Left ventricle myocardium inferior (tissue), 1 donor: ENCODE results near the gene SORCS2. TPM values are rescaled to one million over a fixed set of nuclear protein-coding genes. Genes with fewer than 3 reads are reported as not detected.

ENCODE experiments used
- DNase-seq: peaks from one replicate; pipeline ENCODE4 v3.0.0-alpha.2; 2020
- H3K27ac ChIP-seq: fragments of 200-600 bp; replicated peaks from 2 replicates; pipeline ENCODE4 v1.8.0; 2021
- H3K27me3 ChIP-seq: fragments of 200-600 bp; 2 replicates; pipeline ENCODE4 v1.8.0; 2021; ENCODE audit warnings: low read depth
- H3K36me3 ChIP-seq: fragments of 200-600 bp; 2 replicates; pipeline ENCODE4 v1.8.0; 2021
- H3K4me1 ChIP-seq: fragments of 200-600 bp; 2 replicates; pipeline ENCODE4 v1.8.0; 2021
- H3K4me3 ChIP-seq: fragments of 200-600 bp; 2 replicates; pipeline ENCODE4 v1.8.0; 2021; ENCODE audit warnings: mild to moderate bottlenecking, moderate library complexity
- H3K9me3 ChIP-seq: fragments of 200-600 bp; replicated peaks from 2 replicates; pipeline ENCODE4 v1.8.0; 2021
- intact Hi-C: fragments of 100-400 bp; cut with micrococcal nuclease; formaldehyde crosslinking; loops from one replicate; pipeline ENCODE4 v1.11.0; 2022
- total RNA-seq: library from RNA; stranded (reverse); fragmentation: NEBNext Ultra II Directional; extraction: Animal tissue kit (Norgen Biotek cat#: 25700); gene quantifications from one replicate; pipeline ENCODE4 v1.2.1, GENCODE V29; 2021
- TF ChIP-seq, protein P1 (sequence below): fragments of 200-600 bp; IDR thresholded peaks from 2 replicates; pipeline ENCODE4 v1.8.0; 2021; ENCODE audit warnings: antibody characterized with exemption, mild to moderate bottlenecking, borderline replicate concordance
- donor health status: DM: no; HTN: yes; CAD: no; lungs with severe emphysema.

The SORCS2 gene
- total RNA-seq, 1 donor from 2014 or later: 1.2 TPM

DNA sequence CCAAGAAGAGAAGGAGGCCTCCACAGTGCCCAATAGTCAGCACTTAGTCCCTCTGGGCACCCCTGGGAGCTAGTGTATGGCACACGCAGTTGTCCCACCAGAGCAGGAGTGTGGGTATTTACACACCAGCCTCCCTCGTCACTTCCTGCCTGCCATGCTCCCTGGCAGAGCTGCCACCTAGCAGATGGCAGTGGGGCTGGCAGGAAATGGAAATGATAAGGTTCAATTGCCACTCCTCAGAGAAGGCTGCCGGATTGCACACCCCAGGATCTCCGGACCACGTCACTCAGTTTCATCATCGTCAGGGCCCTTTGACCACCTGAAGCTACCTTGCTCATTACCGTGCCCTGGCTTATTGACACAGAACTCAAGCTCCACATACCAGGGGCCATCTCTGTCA lies 415.7 kb downstream of the SORCS2 start:
- intact Hi-C loops: no loop called here

DNA sequence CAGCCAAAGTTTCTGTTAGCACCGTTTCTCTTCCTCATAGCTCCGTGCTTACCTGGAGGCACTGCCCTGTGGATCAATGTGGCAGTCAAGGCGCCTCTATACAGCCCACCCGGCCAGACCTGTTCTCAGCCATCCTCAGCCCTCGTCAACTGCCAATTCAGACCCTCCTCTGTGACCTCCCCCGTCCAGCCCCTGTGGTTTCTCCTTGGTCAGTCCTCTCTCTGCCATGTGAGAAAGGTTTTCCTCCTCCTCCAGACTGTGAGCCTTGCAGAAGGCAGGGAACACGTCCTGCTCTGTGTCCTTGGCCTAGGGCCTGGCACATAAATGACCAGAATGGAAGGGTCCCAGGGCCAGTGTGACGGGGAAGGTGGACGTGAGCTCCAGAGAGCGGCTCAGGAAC lies 417.0 kb downstream of the SORCS2 start:
- TF ChIP-seq, protein P1, sequence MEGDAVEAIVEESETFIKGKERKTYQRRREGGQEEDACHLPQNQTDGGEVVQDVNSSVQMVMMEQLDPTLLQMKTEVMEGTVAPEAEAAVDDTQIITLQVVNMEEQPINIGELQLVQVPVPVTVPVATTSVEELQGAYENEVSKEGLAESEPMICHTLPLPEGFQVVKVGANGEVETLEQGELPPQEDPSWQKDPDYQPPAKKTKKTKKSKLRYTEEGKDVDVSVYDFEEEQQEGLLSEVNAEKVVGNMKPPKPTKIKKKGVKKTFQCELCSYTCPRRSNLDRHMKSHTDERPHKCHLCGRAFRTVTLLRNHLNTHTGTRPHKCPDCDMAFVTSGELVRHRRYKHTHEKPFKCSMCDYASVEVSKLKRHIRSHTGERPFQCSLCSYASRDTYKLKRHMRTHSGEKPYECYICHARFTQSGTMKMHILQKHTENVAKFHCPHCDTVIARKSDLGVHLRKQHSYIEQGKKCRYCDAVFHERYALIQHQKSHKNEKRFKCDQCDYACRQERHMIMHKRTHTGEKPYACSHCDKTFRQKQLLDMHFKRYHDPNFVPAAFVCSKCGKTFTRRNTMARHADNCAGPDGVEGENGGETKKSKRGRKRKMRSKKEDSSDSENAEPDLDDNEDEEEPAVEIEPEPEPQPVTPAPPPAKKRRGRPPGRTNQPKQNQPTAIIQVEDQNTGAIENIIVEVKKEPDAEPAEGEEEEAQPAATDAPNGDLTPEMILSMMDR: no peak
- Histone ChIP-seq H3K4me3 (no peak overlapping the region), H3K27ac (no peak overlapping the region), H3K4me1 (no peaks in the 10 kb centered on the region), H3K9me3 (peaks cover 9% of the 10 kb centered on the region), H3K36me3 (no peaks in the 10 kb centered on the region), H3K27me3 (peaks cover 4% of the 10 kb centered on the region)
- DNase-seq: no peak
- intact Hi-C loops: no loop called here

More for the DNA sequence above, 415.7 kb downstream of the SORCS2 start:
- Histone ChIP-seq H3K27ac (no peak overlapping the region), H3K27me3 (peaks cover 4% of the 10 kb centered on the region), H3K36me3 (no peaks in the 10 kb centered on the region), H3K4me3 (no peak overlapping the region), H3K4me1 (no peaks in the 10 kb centered on the region), H3K9me3 (peaks cover 14% of the 10 kb centered on the region)
- DNase-seq: no peak
- TF ChIP-seq, protein P1: no peak

DNA sequence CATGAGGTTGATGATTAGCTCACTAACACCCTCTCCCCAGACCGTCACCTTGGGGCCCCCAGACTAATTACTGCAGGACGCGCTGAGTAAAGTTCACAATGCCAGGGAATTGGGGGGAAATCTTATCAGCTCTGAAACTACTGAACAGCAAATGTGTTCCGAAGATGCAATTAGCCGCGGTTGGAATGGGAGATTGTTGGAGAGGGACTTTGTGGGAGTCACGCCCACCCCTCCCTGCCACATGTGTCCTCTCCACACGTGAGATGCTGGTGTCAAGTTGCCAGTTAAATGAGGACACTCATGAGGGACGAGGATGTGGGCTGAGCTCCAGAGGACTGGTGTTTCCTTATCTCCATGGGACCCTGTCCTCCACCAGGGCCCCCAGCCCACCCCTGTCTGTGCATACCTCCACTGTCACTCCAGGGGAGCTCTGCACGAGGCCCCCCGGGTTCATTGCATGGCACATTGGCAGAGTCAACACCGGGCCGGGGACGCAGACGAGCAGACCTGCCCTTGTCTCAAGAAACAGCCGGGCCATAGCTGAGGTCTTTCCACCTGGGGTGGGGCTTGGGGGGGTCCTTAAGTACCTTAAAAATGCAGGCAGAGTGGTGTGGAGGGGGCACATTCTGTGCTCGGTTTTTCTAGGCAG lies 417.8 kb downstream of the SORCS2 start:
- TF ChIP-seq, protein P1: no peak
- H3K27ac ChIP-seq: no peak overlapping the region
- no peaks in the 10 kb centered on the region for H3K36me3 ChIP-seq
- no peak overlapping the region for H3K4me3 ChIP-seq
- H3K9me3 ChIP-seq: peaks cover under 1% of the 10 kb centered on the region
- H3K4me1 ChIP-seq: no peaks in the 10 kb centered on the region
- peaks cover 4% of the 10 kb centered on the region for H3K27me3 ChIP-seq
- intact Hi-C loops: no loop called here
- DNase-seq: no peak

DNA sequence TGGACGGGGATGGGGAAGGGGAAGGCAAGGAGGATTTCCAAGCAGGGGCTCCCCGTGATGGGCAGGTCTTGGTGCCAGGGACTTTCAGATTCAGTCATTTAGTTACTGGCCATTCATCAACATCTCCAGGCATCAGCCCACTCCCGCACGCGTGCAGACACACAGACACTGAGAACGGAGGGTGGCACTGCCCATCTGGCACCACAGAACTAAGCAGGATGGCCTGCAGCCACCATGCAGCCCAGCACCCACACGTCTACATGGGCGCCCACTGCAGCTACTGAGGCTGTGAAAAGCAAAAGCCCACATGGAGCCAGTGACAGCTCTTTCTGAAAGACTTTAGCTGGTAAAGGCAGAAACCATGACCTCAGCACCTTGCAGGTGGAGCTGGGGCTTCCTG lies 418.5 kb downstream of the SORCS2 start:
- Histone ChIP-seq H3K27me3 (peaks cover 4% of the 10 kb centered on the region), H3K4me1 (no peaks in the 10 kb centered on the region), H3K9me3 (no peaks in the 10 kb centered on the region), H3K4me3 (no peak overlapping the region), H3K36me3 (no peaks in the 10 kb centered on the region), H3K27ac (no peak overlapping the region)
- TF ChIP-seq, protein P1: no peak
- intact Hi-C loops: no loop called here
- DNase-seq: no peak

DNA sequence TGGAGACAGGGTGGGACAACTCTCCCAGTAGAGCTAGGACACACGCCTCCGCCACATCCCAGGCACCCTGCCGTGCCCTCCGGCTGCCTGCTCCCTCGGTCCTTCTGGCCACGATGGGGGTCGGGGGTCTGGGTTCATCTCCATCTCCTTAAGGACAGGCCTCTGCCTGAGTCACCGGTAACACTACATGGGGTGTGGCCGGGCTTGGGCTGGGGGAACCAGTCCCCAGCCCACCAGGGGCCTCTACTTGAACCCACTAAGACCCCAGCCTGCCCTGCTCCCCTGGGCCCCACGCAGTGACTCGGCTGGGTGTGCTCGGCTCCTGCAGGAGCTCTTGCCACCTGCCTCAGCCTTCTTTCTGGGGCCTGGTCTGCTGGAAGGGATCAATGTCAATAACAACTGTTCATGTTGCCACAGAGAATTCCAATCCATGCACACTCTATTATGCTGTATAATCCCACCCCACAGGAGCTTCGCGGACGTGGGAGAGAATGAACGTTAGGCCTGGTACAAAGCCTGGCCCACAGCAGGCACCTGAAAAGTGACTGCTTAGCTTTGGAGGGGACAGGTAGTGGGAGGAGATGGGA lies 420.1 kb downstream of the SORCS2 start:
- intact Hi-C loops: no loop called here
- Histone ChIP-seq H3K27me3 (peaks cover 7% of the 10 kb centered on the region), H3K4me3 (no peak overlapping the region), H3K27ac (no peak overlapping the region), H3K4me1 (no peaks in the 10 kb centered on the region), H3K36me3 (no peaks in the 10 kb centered on the region), H3K9me3 (no peaks in the 10 kb centered on the region)
- no peak for DNase-seq
- TF ChIP-seq, protein P1: no peak
